Ishikawa (cell line): Measurements from ENCODE around the gene PPP1R16B.

Experiments used
- CEBPB ChIP-seq: IDR thresholded peaks from 2 replicates; pipeline ENCODE4 v1.6.1; 2012
- CREB1 ChIP-seq: IDR thresholded peaks from 2 replicates; pipeline ENCODE4 v1.6.1; 2012; ENCODE audit warnings: low read depth
- EGR1 ChIP-seq: IDR thresholded peaks from 2 replicates; pipeline ENCODE4 v1.6.1; 2012
- EP300 ChIP-seq: IDR thresholded peaks from 2 replicates; pipeline ENCODE4 v1.6.1; 2012; ENCODE audit warnings: borderline replicate concordance
- FOXM1 ChIP-seq: IDR thresholded peaks from 2 replicates; pipeline ENCODE4 v1.6.1; 2012; ENCODE audit warnings: low read depth, borderline replicate concordance
- MAX ChIP-seq: IDR thresholded peaks from 2 replicates; pipeline ENCODE4 v1.6.1; 2012
- NFIC ChIP-seq: IDR thresholded peaks from 2 replicates; pipeline ENCODE4 v1.6.1; 2012
- RAD21 ChIP-seq: IDR thresholded peaks from 2 replicates; pipeline ENCODE4 v1.6.1; 2012; ENCODE audit warnings: low read depth
- REST ChIP-seq: IDR thresholded peaks from 2 replicates; pipeline ENCODE4 v1.6.1; 2012; ENCODE audit warnings: low read depth, mild to moderate bottlenecking
- TAF1 ChIP-seq: IDR thresholded peaks from 2 replicates; pipeline ENCODE4 v1.6.1; 2012; ENCODE audit warnings: low read depth, mild to moderate bottlenecking
- TCF12 ChIP-seq: IDR thresholded peaks from 2 replicates; pipeline ENCODE4 v1.6.1; 2012; ENCODE audit warnings: low read depth
- TEAD4 ChIP-seq: IDR thresholded peaks from 2 replicates; pipeline ENCODE4 v1.6.1; 2012
- YY1 ChIP-seq: IDR thresholded peaks from 2 replicates; pipeline ENCODE4 v1.6.1; 2012; ENCODE audit warnings: low read depth
- ZBTB7A ChIP-seq: IDR thresholded peaks from 2 replicates; pipeline ENCODE4 v1.6.1; 2012; ENCODE audit warnings: low read depth
- TF ChIP-seq, protein P1 (sequence below): IDR thresholded peaks from 2 replicates; pipeline ENCODE4 v1.6.1; 2012

The PPP1R16B gene

GRCh38 chr20:38952153-38952552 is 146.7 kb downstream of the PPP1R16B start:
- TF ChIP-seq TEAD4 (no peak), TAF1 (no peak), EGR1 (no peak)

DNA sequence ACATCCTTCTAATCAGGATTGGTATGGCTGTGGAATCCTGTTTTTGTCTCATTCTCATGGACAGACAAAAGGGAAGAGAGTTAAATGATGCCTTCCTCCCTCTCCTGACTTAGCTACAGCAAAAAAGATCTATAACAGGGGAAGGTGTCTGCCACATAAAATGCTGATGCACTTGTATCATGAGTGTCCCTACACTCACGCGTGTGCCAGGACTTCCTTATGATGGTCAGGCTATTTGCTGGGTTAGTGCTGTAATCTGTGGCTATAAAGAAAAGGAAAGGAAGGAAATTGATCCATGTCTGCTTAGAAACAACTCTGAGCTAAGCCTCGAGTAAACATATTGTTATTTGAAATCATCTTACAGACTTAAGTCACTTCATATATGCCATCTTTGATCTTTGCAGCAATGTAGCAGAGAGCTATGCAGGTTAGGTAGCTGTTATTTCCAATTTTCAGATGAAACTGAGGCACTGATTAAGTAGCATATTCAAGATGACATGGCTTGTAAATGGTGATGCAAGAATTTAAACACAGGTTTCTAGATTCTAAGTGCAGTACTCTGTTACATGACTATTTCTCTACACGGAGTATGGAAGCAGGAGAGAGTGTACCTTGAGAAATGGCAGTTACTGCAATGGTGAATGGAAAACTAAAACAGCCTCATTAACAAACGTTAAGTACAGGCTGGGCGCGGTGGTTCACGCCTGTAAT is 148.3 kb downstream of the PPP1R16B start:
- TF ChIP-seq FOXM1: no peak
- no peak for TF ChIP-seq TAF1
- TF ChIP-seq NFIC: no peak
- TF ChIP-seq MAX: no peak
- TF ChIP-seq RAD21: no peak
- no peak for TF ChIP-seq CEBPB
- TF ChIP-seq, protein P1, sequence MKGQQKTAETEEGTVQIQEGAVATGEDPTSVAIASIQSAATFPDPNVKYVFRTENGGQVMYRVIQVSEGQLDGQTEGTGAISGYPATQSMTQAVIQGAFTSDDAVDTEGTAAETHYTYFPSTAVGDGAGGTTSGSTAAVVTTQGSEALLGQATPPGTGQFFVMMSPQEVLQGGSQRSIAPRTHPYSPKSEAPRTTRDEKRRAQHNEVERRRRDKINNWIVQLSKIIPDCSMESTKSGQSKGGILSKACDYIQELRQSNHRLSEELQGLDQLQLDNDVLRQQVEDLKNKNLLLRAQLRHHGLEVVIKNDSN: no peak
- TF ChIP-seq TCF12: no peak
- TF ChIP-seq EGR1: no peak
- TF ChIP-seq YY1: no peak
- TF ChIP-seq EP300: no peak
- TF ChIP-seq TEAD4: no peak
- no peak for TF ChIP-seq REST
- TF ChIP-seq ZBTB7A: no peak
- TF ChIP-seq CREB1: no peak

- TF ChIP-seq ZBTB7A (no peak), TCF12 (no peak), EGR1 (no peak), RAD21 (no peak), CREB1 (no peak), MAX (no peak), NFIC (no peak), CEBPB (no peak), FOXM1 (no peak), YY1 (no peak), TAF1 (no peak), EP300 (no peak)
- TF ChIP-seq, protein P1: no peak
Observed at GRCh38 chr20:38957235-38957876, 151.9 kb downstream of the PPP1R16B start.

GRCh38 chr20:38957915-38958485 is 152.5 kb downstream of the PPP1R16B start:
- TF ChIP-seq CREB1 (no peak), YY1 (no peak), REST (no peak), TAF1 (no peak), FOXM1 (no peak), ZBTB7A (no peak), EGR1 (no peak)
- TF ChIP-seq, protein P1: no peak

GRCh38 chr20:38961530-38962043 is 156.1 kb downstream of the PPP1R16B start:
- TF ChIP-seq YY1 (no peak), TEAD4 (no peak), RAD21 (no peak), REST (no peak), TAF1 (no peak), NFIC (no peak), FOXM1 (no peak), CREB1 (no peak), MAX (no peak), EP300 (no peak), CEBPB (no peak), EGR1 (no peak)
- TF ChIP-seq, protein P1: no peak
